Activated T-helper 9 cell treated with anti-CD3 and anti-CD28 coated beads, Interleukin-2, amount 50 U/mL, for 16 hours (primary cell): Measurements from ENCODE around the gene TOMM20.
"Not testable (repeated sequence)": the region's sequence is repeated elsewhere in the genome, so short reads cannot be mapped to it uniquely, and the experiment has no call there.

Source experiments
- DNase-seq: peaks from one replicate; pipeline ENCODE4 v3.0.0-alpha.2; 2020; ENCODE audit warnings: low read depth

TOMM20 gene

DNA sequence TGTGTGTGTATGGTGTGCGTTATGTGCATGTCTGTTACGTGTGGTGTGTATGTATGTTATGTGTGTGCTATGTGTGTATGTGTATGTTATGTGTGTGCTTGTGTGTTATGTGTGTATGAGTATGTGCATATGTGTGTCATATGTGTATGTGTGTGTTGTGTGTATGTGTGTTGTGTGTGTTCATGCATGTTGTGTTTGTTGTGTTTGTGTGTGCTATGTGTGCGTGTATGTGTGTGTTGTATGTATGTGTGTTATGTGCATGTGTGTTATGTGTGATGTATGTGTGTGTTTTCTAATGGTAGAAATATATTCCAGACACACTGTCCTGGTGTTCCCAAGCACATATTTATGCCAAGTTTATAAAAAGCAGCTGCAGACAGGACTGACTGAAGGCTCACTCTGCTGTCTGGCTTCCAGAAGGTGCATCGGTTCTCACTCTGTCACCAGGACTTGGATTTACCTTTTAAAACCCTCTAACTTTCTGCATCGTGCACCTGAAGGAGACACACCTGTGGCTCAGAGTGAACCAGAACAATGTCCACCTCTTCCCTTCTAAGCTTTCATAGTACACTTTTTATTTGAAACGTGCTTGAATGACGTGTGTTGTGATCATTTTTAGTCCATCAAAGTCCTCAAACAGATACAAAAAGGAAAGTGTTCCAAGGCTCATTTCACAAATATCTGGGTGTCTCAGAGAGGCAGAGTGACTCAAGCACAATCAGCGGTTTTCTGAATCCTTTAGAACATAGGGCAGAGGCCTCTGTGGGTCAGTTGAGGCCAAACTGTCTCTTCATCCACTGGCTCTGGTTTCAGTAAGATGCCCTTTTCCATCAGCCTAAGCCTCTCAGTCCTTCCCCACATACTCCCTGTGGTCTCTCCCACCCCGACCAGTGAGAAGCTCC lies 49.9 kb downstream of the TOMM20 start:
- no peak for DNase-seq

DNA sequence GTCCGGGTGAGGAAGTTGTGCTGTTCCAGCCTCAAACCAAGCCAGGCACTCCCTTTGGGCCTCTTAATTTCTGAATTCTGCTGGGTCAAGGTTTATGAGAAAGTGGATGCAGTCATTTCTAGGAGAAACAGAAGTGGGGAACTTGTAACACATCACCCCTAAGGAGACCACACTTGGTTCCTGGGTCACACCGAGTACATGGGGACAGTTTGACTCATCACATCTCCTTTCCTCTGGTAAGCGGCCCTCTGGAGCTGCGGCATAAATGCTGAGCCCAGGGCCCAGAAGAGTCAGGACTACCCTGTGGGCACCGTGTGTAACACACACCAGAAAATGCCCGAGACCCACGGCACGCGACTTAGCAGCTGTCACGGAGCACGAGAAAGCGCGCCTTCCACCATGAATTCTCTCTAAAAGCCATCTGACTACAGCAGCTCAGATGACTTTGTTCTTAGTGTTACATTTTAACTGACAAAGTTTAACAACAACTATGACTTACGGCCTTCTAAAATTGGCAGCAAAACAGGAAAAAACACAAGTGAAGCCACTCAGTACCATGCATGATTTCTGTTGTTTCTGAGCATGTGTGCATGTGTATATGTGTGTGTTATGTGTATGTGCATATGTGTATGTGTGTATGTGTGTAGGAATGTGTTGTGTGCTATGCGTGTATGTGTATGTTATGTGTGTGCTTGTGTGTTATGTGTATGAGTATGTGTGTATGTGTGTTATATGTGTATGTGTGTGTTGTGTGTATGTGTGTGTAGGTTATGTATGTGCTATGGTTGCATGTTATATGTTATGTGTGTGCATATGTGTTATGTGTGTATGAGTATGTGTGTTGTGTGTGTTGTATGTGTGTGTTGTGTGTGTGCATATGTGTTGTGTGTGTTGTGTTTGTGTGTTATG lies 50.8 kb downstream of the TOMM20 start:
- peak; percentile 14 for DNase-seq

DNA sequence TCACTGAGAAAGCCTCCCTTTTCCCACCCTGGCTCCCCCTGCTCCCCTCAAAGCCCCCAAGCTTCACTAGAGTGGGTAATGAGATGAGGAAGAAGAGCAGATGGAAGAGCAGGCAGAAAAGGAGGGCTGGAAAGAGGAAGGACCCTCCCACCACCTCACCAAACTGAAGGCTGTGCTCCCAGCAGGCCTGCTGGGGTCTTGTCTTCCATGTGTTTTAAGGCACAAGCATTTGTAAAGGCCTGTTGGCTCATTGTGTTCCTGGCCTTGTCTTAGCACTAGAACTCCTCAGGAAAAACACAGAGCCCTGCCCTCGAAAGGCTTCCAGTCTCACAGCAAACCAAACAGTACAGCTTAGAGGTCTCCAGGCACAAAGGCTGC lies 51.5 kb downstream of the TOMM20 start:
- DNase-seq, result no peak

DNA sequence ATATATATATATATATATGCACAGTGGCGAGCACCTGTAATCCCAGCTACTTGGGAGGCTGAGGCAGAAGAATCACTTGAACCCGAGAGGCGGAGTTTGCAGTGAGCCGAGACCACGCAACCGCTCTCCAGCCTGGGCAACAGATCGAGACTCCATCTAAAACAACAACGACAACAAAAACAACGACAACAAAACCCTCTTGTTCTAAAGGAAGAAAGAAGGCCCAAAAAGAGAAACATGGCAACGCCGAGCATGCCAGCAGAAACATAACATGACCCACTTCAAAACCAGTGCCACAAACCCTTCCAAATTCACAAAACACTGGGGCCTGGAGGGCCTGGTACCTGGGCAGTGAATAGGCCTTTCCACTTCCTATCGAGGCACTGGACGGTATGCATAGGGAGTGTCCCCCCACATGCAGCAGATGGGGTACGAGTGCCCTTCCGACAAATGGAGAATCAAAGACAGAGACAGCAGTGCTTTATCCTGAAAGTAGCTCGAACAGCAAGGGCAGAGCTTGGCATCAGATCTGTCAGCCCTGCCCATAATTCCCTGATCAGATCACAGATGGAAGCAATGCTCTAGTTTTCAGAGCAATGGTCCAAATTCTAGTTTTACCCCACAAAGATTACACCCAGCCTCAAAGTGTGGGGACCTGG lies 52.0 kb downstream of the TOMM20 start:
- DNase-seq, result no peak

DNA sequence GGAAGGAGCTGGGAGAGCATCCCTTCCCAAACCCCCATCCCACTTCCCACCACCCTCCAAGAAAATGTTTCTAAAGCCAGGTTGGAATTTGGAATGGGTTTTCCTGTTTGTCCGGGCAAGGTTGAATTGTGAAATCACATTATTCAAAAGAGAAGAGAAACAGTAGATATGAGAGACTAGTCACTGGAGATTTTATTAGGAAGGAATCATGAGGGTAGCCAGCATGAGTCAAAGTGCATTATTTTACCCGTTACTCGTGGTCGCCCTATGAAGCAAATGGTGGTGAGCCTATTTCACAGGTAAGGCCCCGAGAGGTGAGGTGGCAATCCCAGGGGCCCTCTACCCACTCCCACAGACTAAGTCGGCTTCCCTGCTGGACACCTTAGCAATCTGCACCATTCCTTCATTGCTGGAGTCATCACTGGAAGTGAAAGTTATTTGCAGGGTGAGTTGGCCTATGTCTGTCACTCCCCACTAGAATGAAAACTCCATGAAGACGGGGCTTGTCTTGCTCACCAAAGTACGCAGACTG lies 52.8 kb downstream of the TOMM20 start:
- no peak for DNase-seq

GRCh38 chr1:235075048-235075776 lies 53.4 kb downstream of the TOMM20 start:
- DNase-seq, result peak; percentile 70

DNA sequence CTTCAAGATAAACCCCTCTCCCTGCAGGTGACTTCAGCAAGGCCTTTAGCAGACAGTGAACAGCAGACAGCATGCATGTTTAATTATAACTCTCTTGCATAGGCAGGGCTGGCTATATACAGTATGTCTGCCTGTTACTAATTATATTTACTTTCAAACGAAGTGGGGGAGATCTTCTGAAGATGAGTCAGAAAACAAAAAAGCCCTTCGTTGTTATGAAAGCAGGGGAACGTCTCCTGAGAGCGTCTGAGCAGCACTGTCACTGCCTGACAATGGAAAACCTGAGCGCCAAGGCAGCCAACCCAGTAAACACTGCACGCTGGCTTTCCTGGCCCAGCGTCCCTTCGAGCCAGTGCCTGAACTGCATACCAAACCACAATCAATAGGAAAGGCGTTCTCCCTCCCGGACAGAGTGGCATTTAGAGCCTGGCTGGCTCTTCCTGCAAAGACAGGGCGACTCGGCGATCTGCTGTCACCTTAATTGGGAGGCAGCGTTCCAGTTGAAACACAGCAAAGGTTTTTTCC lies 54.1 kb downstream of the TOMM20 start:
- peak; percentile 47 for DNase-seq

GRCh38 chr1:235073968-235074522 lies 54.6 kb downstream of the TOMM20 start:
- DNase-seq, result no peak

- DNase-seq, result no peak
These were observed 55.2 kb downstream of the TOMM20 start for GRCh38 chr1:235073331-235073967.

- DNase-seq, result not testable (repeated sequence)
These were observed 56.1 kb downstream of the TOMM20 start for GRCh38 chr1:235072577-235072976.

DNA sequence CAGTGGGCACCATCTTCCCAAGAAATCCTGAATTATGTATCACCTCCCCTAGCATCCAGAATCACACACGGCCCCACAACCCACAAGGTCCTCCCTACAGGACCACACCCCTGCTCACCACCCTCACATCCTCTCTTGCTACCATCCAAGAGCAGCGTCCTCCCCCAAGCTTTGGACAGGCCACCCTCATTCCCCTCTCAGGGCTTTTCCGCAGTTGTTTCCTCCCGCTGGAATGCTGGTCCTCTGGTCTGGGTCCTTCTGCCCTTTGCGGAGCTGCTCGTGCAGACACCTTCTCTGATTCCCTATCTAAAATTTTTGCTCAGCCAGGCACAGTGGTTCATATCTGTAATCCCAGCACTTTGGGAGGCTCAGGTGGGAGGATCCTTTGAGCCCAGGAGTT lies 56.5 kb downstream of the TOMM20 start:
- no peak for DNase-seq

- DNase-seq, result no peak
These were observed 57.8 kb downstream of the TOMM20 start for GRCh38 chr1:235070819-235071218.

- no peak for DNase-seq
These were observed 58.8 kb downstream of the TOMM20 start for GRCh38 chr1:235069577-235070563.

GRCh38 chr1:235069176-235069575 lies 59.5 kb downstream of the TOMM20 start:
- no peak for DNase-seq

DNA sequence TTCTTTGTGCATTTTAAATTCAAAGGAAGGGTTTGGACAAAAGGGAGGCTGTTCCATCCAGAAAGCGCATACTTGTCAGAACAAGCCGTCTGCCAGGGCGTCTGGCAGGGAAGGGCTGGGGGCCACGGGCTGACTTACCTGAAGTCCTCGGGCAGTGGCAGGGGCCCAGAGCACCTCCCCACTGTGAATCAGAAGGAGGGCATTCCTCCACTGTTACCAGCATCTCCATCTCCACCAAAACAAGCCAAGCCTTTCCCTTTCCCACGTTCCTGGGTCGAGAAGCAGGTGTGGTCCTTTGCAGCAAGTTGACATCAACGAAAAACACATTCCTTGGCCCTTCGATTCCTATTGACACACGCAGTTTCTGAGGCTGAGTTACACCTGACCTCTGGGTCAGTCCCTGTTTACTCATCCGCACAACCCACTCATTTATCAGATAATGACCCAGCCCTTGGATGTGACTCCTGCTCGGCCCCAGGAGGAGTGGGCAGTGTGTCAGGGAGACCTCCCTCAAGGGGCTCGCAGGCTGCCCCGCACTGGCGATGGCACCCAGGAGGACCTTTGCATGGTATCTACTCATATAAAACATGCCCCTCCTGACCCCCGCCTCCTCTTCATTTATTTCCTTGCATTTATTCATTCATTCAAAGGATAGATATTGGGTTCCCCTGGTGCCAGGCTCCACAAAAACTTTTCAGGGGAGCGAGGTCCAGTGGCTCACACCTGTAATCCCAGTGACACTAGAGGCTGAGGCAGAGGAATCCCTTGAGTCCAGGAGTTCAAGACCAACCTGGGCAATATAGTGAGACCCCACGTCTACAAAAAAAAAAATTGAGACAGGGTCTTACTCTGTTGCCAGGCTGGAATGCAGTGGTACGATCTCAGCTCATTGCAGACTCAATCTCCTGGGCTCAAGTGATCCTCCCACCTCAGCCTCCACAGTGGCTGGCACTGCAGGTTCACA lies 60.2 kb downstream of the TOMM20 start:
- DNase-seq, result no peak

DNA sequence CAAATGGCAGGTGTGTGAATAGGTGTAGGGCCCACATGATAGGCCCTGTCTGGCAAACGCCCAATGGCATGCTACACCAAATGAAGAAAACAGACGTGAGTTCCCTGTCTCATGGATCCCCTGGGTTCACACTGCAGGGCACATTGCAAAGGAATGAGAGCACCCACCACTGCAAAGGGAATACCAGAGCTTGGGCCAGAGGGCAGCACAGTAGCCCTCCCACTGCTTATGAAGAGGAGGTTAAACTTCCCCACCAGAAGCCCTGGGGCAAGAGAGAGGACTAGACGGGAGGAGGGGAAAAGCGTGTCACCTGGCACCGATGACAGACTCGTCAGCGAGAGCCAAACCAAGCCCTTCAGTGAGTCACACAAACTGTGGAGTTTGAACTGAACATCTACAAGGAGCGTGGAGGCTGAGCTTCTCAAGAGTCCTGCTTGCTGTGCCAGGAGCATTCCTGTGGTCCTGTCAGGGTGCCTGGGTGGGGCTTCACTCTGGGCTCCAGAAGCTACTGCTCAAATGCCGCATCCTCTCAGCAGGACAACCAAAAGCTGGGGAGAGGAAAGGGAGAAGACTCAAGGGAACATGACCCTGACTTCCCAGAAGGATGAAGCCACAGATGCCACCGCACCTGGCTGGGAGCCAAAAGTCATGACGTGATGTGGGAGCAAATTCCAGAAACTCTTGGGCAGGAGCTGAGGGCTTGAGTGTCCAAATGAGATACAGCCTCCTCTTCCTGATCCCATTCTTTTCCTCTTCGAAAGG lies 61.1 kb downstream of the TOMM20 start:
- DNase-seq, result no peak
